ENCODE measurements around the gene SSTR4. TPM values are rescaled to one million over a fixed set of nuclear protein-coding genes. Genes with fewer than 3 reads are reported as not detected.

SSTR4 gene
- total RNA-seq, 1 experiment from 2014 or later, result not detected

DNA sequence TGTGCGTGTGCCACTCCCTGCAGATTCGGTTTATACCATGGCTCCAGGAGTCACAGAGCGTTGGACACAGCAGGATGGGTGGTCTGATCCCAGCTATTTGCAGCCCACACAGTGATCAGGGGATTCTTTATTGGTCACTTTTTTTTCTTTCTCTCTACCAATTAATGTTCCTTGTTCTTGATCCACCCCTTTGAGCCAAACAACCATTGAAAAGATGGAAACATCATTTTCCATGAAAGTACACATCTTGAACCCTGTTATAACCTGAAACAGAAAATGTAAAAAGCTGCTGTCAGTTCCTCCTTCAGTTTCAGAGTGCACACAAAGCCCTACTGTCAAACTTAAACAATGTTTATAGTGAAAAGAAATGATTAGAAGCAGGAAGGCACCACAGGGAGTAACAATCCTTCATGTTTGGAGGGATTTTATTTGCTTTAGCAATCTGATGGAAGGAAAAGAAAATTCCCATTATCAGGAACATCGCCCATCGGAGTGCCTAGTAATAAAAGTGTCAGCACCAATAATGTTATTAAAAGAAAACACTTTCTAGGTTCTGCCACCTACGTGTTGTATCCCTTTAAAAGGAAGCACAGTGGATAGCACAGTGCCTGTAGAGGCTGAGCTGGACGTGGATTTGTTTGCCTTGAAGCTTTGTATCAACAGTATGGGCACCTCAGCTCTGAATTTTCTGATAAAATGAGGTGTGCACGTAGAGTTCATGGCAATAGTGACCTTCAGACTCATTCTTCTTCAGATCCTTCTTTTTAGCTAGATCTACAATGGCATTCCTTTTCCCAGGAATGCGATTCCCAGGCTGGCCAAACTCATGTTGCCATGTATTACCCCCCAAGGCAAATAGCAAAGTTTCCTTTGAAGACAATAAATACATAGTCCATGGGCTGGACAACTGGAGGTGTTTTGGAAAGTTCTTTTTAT lies 30.4 kb downstream of the SSTR4 start:
- Histone ChIP-seq H3K27ac (ENCODE audit: low read depth, low read length) (no peak overlapping the region), H3K9me3 (ENCODE audit: control insufficient read depth in 1 of 2, insufficient read depth in 1 of 2, low read depth in 1 of 2, low read length in 2 of 2) (no peaks in the 10 kb centered on the region), H4K20me1 (ENCODE audit: insufficient read depth) (no peaks in the 10 kb centered on the region), H2AFZ (ENCODE audit: low read depth, low read length, poor library complexity, severe bottlenecking) (no peak overlapping the region), H3K36me3 (ENCODE audit: control insufficient read depth in 1 of 2, insufficient read depth in 2 of 2, low read length in 2 of 2) (no peaks in the 10 kb centered on the region), H3K9ac (ENCODE audit: low read length) (no peak overlapping the region), H3K4me3 (replicated peaks in 1 of 2; ENCODE audit: low read depth in 1 of 2, low read length in 2 of 2) (no peak overlapping the region), H3K79me2 (ENCODE audit: insufficient read depth, low read length) (no peaks in the 10 kb centered on the region), H3K27me3 (ENCODE audit: insufficient read depth, low read length) (no peaks in the 10 kb centered on the region), H3K4me2 (ENCODE audit: low read length) (no peak overlapping the region), H3K4me1 (ENCODE audit: control insufficient read depth in 1 of 2, insufficient read depth in 2 of 2, low read length in 2 of 2) (no peaks in the 10 kb centered on the region; a peak in 1 of 4 replicates), H3K9me2 (ENCODE audit: insufficient read depth) (no peaks in the 10 kb centered on the region)
- intact Hi-C loops (cut with micrococcal nuclease), result no loop called here
- POLR2A ChIA-PET, result no interaction called here
- RAD21 ChIA-PET (ENCODE audit: low non-redundant PET in 1 of 2, low total read pairs in 2 of 2, uncharacterized antibody in 2 of 2, unreplicated experiment in 2 of 2), result no interaction called here
- ATAC-seq (no peak), DNase-seq (ENCODE audit: low read depth, low spot score) (no peak)
- TF ChIP-seq YY1 (IDR thresholded peaks at IDR 0.05; ENCODE audit: extremely low read depth, insufficient replicate concordance, low read depth, low read length) (no peak), ZNF274 (IDR thresholded peaks at IDR 0.05; ENCODE audit: low read depth, low read length) (no peak), RAD21 (IDR thresholded peaks at IDR 0.05; ENCODE audit: low read depth) (no peak), EZH2 (IDR thresholded peaks at IDR 0.05) (no peak), ELF1 (IDR thresholded peaks at IDR 0.05; ENCODE audit: borderline replicate concordance, low read depth) (no peak), SRF (IDR thresholded peaks at IDR 0.05; ENCODE audit: low read depth) (no peak), POLR2A (IDR thresholded peaks at IDR 0.05; ENCODE audit: borderline replicate concordance, extremely low read depth, insufficient read depth, insufficient read length) (no peak), FOSL1 (IDR thresholded peaks at IDR 0.05; ENCODE audit: low read depth) (no peak), CEBPB (IDR thresholded peaks at IDR 0.05; ENCODE audit: low read depth) (no peak), JUND (IDR thresholded peaks at IDR 0.05) (no peak), EGR1 (IDR thresholded peaks at IDR 0.05; ENCODE audit: low read depth) (no peak), EZH2phosphoT487 (IDR thresholded peaks at IDR 0.05; ENCODE audit: borderline replicate concordance) (no peak), CBX3 (IDR thresholded peaks at IDR 0.05; ENCODE audit: low read depth) (no peak)
- TF ChIP-seq, protein P1, sequence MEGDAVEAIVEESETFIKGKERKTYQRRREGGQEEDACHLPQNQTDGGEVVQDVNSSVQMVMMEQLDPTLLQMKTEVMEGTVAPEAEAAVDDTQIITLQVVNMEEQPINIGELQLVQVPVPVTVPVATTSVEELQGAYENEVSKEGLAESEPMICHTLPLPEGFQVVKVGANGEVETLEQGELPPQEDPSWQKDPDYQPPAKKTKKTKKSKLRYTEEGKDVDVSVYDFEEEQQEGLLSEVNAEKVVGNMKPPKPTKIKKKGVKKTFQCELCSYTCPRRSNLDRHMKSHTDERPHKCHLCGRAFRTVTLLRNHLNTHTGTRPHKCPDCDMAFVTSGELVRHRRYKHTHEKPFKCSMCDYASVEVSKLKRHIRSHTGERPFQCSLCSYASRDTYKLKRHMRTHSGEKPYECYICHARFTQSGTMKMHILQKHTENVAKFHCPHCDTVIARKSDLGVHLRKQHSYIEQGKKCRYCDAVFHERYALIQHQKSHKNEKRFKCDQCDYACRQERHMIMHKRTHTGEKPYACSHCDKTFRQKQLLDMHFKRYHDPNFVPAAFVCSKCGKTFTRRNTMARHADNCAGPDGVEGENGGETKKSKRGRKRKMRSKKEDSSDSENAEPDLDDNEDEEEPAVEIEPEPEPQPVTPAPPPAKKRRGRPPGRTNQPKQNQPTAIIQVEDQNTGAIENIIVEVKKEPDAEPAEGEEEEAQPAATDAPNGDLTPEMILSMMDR (IDR thresholded peaks at IDR 0.05 in 2 of 3, conservative IDR thresholded peaks at IDR 0.05 in 1 of 3; ENCODE audit: borderline replicate concordance in 1 of 3, insufficient read depth in 1 of 3, low read depth in 2 of 3, low read length in 2 of 3), result no peak
- CTCF ChIA-PET, result interaction anchor here (1.5 to 1.9 kb wide), 2 partner anchors 14 to 169 kb away, joined by 5 read pairs; no protein-coding TSS in a partner anchor
- BruUV-seq (replicated peaks), result no TSS peak

Measured in HCT116 (cell line).